Brain pericyte (primary cell): ENCODE results near the gene METTL24.

Experiments used
- DNase-seq: peaks from one replicate; pipeline ENCODE4 v3.0.0-alpha.2; 2012; ENCODE audit warnings: low read depth, low spot score

The METTL24 gene, protein sequence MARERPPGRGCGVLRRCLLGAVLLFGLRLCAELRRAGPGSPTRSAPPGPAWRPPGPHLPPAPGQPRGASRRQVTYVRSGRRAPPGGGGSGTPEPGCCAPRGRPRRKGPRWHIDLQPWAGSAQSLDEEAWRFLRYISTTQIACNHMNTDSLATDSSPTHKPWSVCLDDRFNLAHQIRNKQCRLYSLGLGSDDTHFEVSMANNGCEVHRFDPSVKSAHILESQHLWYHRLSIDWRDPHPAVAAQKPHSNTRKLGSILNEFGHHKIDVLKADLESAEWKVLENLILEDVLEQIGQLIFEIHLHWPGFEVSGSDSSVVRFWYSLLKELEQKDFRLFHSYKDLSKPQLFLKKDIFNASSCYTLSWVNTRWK

DNA sequence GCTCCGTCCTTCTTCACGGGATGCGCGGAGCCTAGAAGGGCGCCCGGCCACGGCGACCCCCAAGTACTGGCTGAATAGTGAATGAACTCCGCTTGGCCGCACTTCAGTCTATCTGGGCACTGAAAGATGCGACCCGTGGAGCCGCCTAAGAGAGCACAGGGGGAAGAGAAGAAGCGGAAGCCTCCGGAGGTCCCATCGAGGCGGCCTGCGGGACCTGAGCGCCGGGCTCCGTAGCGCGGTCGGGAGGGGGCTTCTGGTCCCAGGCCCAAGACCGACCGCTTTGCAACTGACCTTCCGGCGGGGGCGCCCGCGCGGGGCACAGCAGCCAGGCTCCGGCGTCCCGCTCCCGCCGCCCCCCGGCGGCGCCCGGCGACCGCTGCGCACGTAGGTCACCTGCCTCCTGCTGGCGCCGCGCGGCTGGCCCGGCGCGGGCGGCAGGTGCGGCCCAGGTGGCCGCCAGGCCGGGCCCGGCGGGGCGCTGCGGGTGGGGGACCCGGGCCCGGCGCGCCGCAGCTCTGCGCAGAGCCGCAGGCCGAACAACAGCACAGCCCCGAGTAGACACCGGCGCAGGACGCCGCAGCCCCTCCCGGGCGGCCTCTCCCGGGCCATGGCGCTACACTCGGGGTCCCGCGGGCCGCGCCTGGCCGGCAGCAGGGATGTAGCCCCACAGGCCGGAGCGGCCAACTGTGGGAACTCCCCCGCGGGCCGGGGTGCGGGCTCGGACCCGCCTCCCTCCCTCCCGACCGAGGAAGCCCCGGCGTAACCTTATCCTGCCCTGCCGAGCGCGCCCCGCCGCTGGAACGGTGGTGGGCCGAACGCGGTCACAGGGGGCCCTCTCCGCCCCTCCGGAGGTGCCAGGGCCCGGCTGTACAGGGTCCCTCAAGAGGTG, at the start of gene METTL24:
TSS of gene METTL24 (minus strand) at position 686 of the 889 bp plus-strand sequence. CDS start at position 609, 77 bp downstream.
- DNase-seq, result no peak

DNA sequence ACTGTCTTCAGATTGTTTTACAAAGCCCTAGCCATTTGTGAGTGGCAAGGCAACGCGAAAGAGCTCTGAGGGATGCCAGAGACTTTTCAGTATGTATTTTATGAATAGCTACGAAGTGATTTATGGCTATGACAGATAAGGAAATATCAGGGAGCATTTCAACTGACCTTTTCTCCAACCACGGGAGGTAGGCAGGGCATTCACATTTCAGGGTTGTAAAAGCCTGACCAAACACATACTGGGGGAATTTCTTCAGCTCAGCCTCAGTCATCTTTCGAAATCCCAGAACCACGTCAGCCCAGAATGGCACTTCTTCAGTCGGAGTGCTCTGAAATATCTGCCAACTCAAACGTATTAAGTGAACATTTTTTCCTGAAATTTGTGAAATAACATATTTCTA, 46.5 kb upstream of the METTL24 start:
- no peak for DNase-seq

GRCh38 chr6:110401585-110402176, 43.5 kb upstream of the METTL24 start:
- DNase-seq, result no peak

GRCh38 chr6:110400208-110400607, 42.1 kb upstream of the METTL24 start:
- DNase-seq, result no peak

GRCh38 chr6:110399219-110400071, 41.3 kb upstream of the METTL24 start:
- no peak for DNase-seq

DNA sequence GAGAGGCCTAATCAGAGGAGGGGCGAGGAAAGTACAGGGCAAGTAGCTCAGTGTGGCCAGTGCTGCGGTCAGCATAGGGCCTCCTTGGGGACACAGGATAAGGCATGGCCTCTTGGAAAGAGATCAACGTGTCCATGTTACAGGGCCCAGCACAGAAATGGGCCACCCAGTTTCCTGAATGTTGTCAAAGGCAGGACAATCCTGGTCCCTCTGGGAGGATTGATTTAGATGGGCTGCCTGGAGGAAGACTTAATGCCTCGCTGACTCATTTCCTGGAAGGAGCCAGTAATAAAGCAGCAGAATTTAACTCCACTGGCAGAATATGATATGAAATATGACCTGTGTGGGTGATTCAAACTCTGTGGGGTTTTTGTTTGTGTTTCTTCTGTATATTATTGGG, 40.6 kb upstream of the METTL24 start:
- DNase-seq, result no peak

- no peak for DNase-seq
Observed at GRCh38 chr6:110395221-110395620, 37.1 kb upstream of the METTL24 start.

DNA sequence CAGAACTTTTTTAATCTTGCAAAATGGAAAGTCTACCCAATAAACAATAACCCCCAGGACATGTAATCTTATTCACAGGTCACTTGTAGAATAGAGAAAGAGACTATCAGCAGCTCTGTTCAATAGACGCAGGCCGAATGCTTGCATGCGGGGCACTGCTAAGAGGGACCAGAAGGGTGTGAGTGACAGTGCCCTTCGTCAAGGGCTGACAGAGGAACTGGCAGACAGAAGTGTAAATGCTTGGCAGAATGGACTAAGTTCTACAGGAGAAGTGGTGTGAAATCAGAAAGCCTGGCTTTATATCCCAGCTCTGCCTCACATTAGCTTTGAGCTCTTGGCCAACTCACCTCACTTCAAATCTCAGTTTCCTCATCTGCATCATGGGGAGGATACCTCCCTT, 36.3 kb upstream of the METTL24 start:
- DNase-seq, result no peak

- DNase-seq, result no peak
Observed at GRCh38 chr6:110392727-110393126, 34.6 kb upstream of the METTL24 start.

- no peak for DNase-seq
Observed at GRCh38 chr6:110390404-110390803, 32.3 kb upstream of the METTL24 start.

GRCh38 chr6:110389689-110390382, 31.7 kb upstream of the METTL24 start:
- DNase-seq, result no peak

- no peak for DNase-seq
Observed at GRCh38 chr6:110387986-110388385, 29.8 kb upstream of the METTL24 start.

GRCh38 chr6:110385458-110385863, 27.3 kb upstream of the METTL24 start:
- no peak for DNase-seq

GRCh38 chr6:110378552-110378951, 20.4 kb upstream of the METTL24 start:
- no peak for DNase-seq

DNA sequence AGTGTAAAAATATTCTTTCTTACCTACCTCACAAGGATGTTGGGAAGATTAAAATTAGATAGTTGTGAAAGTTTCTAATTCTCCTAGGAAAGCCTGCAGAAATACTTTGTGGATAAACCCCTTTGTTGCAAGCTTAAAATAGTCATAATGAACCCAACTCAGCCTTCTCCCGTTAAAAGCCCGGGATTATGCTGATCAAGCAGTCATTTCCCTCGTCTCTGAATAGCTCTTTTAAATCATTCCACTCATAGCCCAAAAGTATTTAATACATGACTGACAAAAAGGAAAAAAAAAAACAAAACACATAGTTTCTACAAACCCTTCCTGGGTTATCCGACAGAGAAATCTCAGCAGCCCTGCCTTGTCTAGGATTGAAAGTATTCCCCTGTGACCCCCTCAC, 10.9 kb upstream of the METTL24 start:
- no peak for DNase-seq

DNA sequence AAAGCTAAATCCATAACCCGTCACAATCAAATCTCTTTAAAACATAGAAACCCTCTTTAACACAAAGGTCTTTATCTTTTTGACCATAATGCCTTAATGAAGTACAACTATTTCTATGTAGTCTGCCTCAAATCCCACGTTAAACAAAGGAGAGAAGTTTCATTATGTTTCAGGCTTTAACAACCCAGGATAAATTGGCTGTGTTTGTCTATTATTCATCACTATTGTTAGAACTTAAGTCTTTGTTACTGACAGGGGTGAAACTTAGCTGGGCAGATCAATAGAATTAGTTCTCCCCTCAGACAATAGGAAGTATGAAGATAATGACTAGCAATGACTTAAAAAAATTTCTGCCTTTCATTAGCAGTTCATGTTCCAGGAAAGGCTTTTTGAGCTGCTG, 10.1 kb upstream of the METTL24 start:
- no peak for DNase-seq

GRCh38 chr6:110367825-110368224, 9.7 kb upstream of the METTL24 start:
- no peak for DNase-seq

DNA sequence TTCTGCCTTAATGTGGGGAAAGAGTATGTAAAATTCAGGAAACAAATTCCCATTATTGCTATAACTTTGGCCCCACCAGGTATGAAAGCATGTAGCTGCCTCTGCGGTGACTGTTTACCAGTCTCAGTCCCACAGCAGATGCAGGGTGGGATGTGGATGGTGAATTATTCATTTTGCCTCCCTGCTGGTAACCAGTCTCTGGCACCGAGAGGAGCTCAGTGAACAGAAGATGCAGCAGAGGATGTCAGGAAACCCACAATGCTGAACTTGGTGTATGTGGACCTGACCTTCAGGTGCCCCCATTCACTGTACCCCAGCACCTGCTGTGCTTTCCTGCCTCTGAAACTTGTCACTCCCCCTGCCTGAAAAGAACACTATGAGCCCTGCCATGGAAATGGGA, 8.8 kb upstream of the METTL24 start:
- DNase-seq, result no peak

- no peak for DNase-seq
Observed at GRCh38 chr6:110366256-110366655, 8.1 kb upstream of the METTL24 start.

- DNase-seq, result no peak
Observed at GRCh38 chr6:110364364-110365105, 6.4 kb upstream of the METTL24 start.
